Endothelial cell of umbilical vein (primary cell): ENCODE measurements around the gene C22orf39.
"Not testable (repeated sequence)": the region's sequence is repeated elsewhere in the genome, so short reads cannot be mapped to it uniquely, and the experiment has no call there.

ENCODE experiments used
- EZH2 ChIP-seq: IDR thresholded peaks from 2 replicates; pipeline ENCODE4 v1.6.1; 2012; ENCODE audit warnings: borderline replicate concordance, low read depth, mild to moderate bottlenecking, moderate library complexity, low read length, inconsistent platforms; ENCODE audit not compliant: severe bottlenecking
- FOS ChIP-seq: IDR thresholded peaks from 2 replicates; pipeline ENCODE4 v1.6.1; 2011; ENCODE audit warnings: mild to moderate bottlenecking, low read length, moderate library complexity, borderline replicate concordance; ENCODE audit not compliant: insufficient read depth
- GATA2 ChIP-seq: IDR thresholded peaks from 2 replicates; pipeline ENCODE4 v1.7.0; 2011; ENCODE audit warnings: low read depth, mild to moderate bottlenecking, moderate library complexity, mixed read lengths, low read length; ENCODE audit not compliant: insufficient read length, insufficient read depth
- MAX ChIP-seq: IDR thresholded peaks from 2 replicates; pipeline ENCODE4 v1.6.1; 2011; ENCODE audit not compliant: insufficient read depth, insufficient read length
- MYC ChIP-seq: IDR thresholded peaks from one replicate; pipeline ENCODE4 v1.6.1; 2011; ENCODE audit warnings: mild to moderate bottlenecking, low read depth, low read length
- POLR2A ChIP-seq: IDR thresholded peaks from 2 replicates; pipeline ENCODE4 v1.6.1; 2012; ENCODE audit warnings: low read depth, mild to moderate bottlenecking, control low read depth, low read length
- TF ChIP-seq, protein P1 (sequence below), 2 donors: IDR thresholded peaks; 1 replicate in 1 of 2; 2 replicates in 1 of 2; pipeline ENCODE4 v1.5.1; 2011; ENCODE audit warnings: low read length in 2 of 2, mild to moderate bottlenecking in 2 of 2, moderate library complexity in 2 of 2, control low read depth in 1 of 2, inconsistent platforms in 1 of 2, low read depth in 1 of 2; ENCODE audit not compliant: insufficient read depth in 1 of 2; ENCODE audit errors: extremely low read depth in 1 of 2

DNA sequence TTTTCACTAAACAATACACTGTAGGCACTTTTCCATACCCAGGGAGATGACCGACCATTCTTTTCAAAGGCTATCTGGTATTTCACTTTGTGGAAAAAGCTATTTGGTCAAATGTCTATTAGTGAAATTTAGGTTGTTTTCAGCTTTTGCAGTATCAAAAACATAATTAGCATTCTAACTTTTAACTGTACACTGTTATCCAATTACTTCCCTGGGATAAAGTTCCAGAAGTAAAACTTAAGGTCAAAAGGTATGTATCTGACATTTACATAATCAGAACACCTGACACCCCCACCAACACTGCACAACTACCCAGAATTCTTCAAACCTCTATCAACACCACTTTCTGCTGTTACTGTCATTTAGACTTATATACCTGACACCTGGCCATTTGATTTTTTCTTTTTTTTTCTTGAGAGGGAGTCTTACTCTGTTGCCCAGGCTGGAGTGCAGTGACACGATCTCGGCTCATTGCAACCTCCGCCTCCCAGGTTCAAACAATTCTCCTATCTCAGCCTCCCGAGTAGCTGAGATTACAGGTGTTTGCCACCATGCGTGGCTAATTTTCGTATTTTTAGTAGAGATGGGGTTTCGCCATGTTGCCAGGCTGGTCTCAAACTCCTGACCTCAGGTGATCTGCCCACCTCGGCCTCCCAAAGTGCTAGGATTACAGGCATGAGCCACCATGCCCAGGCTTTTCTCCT, 2.1 kb downstream of the C22orf39 start:
- TF ChIP-seq, protein P1, sequence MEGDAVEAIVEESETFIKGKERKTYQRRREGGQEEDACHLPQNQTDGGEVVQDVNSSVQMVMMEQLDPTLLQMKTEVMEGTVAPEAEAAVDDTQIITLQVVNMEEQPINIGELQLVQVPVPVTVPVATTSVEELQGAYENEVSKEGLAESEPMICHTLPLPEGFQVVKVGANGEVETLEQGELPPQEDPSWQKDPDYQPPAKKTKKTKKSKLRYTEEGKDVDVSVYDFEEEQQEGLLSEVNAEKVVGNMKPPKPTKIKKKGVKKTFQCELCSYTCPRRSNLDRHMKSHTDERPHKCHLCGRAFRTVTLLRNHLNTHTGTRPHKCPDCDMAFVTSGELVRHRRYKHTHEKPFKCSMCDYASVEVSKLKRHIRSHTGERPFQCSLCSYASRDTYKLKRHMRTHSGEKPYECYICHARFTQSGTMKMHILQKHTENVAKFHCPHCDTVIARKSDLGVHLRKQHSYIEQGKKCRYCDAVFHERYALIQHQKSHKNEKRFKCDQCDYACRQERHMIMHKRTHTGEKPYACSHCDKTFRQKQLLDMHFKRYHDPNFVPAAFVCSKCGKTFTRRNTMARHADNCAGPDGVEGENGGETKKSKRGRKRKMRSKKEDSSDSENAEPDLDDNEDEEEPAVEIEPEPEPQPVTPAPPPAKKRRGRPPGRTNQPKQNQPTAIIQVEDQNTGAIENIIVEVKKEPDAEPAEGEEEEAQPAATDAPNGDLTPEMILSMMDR (IDR thresholded peaks at IDR 0.05; ENCODE audit: extremely low read depth in 1 of 2, insufficient read depth in 1 of 2, low read depth in 1 of 2, low read length in 2 of 2), result not testable (repeated sequence)
- not testable (repeated sequence) for TF ChIP-seq MYC, GATA2, EZH2, POLR2A, FOS, MAX
